A549 (cell line): ENCODE results near the gene OR5B2. TPM values are rescaled to one million over a fixed set of nuclear protein-coding genes. Genes with fewer than 3 reads are reported as not detected.

Experiments used
- ATAC-seq, 2 experiments: fragments of 200-7000 bp in 1 of 2; fragments of >200 bp in 1 of 2; cut with Nextera tagmentation in 1 of 2; cut with Tn5 transposase in 1 of 2; 3 replicates each; pipeline versions ENCODE4 v1.8.0 to v1.9.1; 2018 to 2020; ENCODE audit warnings: mild to moderate bottlenecking in 1 of 2, moderate library complexity in 1 of 2
- CTCF ChIA-PET: fragments of 300-600 bp; sonication (Branson Sonifier 250); formaldehyde crosslinking; extraction: SDS; loops from one replicate; lab custom pipeline; 2021; ENCODE audit warnings: antibody characterized with exemption, inconsistent platforms; lab: Yijun Ruan, JAX
- POLR2A ChIA-PET: fragments of 350-600 bp; formaldehyde crosslinking; extraction: SDS; loops from one replicate; lab custom pipeline; 2021; ENCODE audit warnings: antibody characterized with exemption, inconsistent platforms; lab: Yijun Ruan, JAX
- DNase-seq, 2 experiments: peaks; one replicate each; pipeline versions ENCODE4 v3.0.0 to v3.0.0-alpha.2; 2011 to 2016; ENCODE audit warnings: low read depth in 1 of 2, low spot score in 1 of 2
- FAIRE-seq: peaks from 2 replicates; lab custom pipeline; 2011; peaks lifted over from hg19 to GRCh38; lab: Jason Lieb, UNC
- H3K27ac ChIP-seq, 2 experiments: fragments of >200 bp; sonication (Bioruptor Twin); formaldehyde crosslinking; 3 replicates each; pipeline ENCODE4 v1.5.1; 2016 to 2017
- H3K4me1 ChIP-seq: fragments of >200 bp; sonication (Bioruptor Twin); formaldehyde crosslinking; 3 replicates; pipeline ENCODE4 v1.6.1; 2016
- H3K4me2 ChIP-seq: fragments of >200 bp; sonication (Bioruptor Twin); formaldehyde crosslinking; 3 replicates; pipeline ENCODE4 v1.6.1; 2016
- H3K4me3 ChIP-seq: fragments of >200 bp; sonication (Bioruptor Twin); formaldehyde crosslinking; 3 replicates; pipeline ENCODE4 v1.5.1; 2016
- H3K9me3 ChIP-seq: fragments of >200 bp; sonication (Bioruptor Twin); formaldehyde crosslinking; 3 replicates; pipeline ENCODE4 v1.6.1; 2016
- BCL3 ChIP-seq: fragments of >200 bp; sonication (Bioruptor Twin); formaldehyde crosslinking; IDR thresholded peaks from 3 replicates; pipeline ENCODE4 v1.6.1; 2016
- CEBPB ChIP-seq, 2 experiments: fragments of >200 bp in 1 of 2; sonication (Bioruptor Twin) in 1 of 2; formaldehyde crosslinking in 1 of 2; IDR thresholded peaks; 2 replicates each; pipeline ENCODE4 v1.6.1; 2012 to 2016
- CHD4 ChIP-seq: fragments of 200-600 bp; sonication (generic); IDR thresholded peaks from 2 replicates; pipeline ENCODE4 v1.6.1; 2016; ENCODE audit warnings: antibody characterized with exemption, mild to moderate bottlenecking, borderline replicate concordance
- EHMT2 ChIP-seq: fragments of 200-600 bp; sonication (generic); IDR thresholded peaks from 2 replicates; pipeline ENCODE4 v1.6.1; 2016; ENCODE audit warnings: antibody characterized with exemption, low read depth, mild to moderate bottlenecking, moderate library complexity
- EP300 ChIP-seq, 2 experiments: fragments of >200 bp; sonication (Bioruptor Twin); formaldehyde crosslinking; IDR thresholded peaks; 2 replicates in 1 of 2; 3 replicates in 1 of 2; pipeline ENCODE4 v1.6.1; 2016 to 2017
- HDAC2 ChIP-seq: fragments of 200-600 bp; sonication (generic); IDR thresholded peaks from 2 replicates; pipeline ENCODE4 v1.6.1; 2016
- HEYL ChIP-seq: fragments of 250-450 bp; sonication (Bioruptor Pico); IDR thresholded peaks from 2 replicates; pipeline ENCODE4 v1.8.0; 2021; ENCODE audit warnings: mild to moderate bottlenecking, moderate library complexity
- HOXA7 ChIP-seq: fragments of 250-450 bp; sonication (Bioruptor Pico); IDR thresholded peaks from 2 replicates; pipeline ENCODE4 v1.5.0; 2020; ENCODE audit warnings: mild to moderate bottlenecking, moderate library complexity
- HOXB13 ChIP-seq: fragments of 250-450 bp; sonication (Bioruptor Pico); IDR thresholded peaks from 2 replicates; pipeline ENCODE4 v1.5.0; 2020; ENCODE audit warnings: low read depth, mild to moderate bottlenecking, moderate library complexity
- MAFK ChIP-seq: fragments of 450-650 bp; IDR thresholded peaks from 2 replicates; pipeline ENCODE4 v1.6.1; 2014; ENCODE audit not compliant: partially characterized antibody
- MYC ChIP-seq: IDR thresholded peaks from 2 replicates; pipeline ENCODE4 v1.6.1; 2012; ENCODE audit warnings: mild to moderate bottlenecking, inconsistent platforms, low read length, improper control_type of control experiment, borderline replicate concordance
- PHF8 ChIP-seq: fragments of 200-600 bp; sonication (generic); IDR thresholded peaks from 2 replicates; pipeline ENCODE4 v1.6.1; 2016; ENCODE audit warnings: low read depth, mild to moderate bottlenecking, antibody characterized with exemption, moderate library complexity, borderline replicate concordance
- POLR2A ChIP-seq: IDR thresholded peaks from 2 replicates; pipeline ENCODE4 v1.6.1; 2012; ENCODE audit warnings: mild to moderate bottlenecking, low read length
- REST ChIP-seq: fragments of 200-600 bp; sonication (generic); IDR thresholded peaks from 2 replicates; pipeline ENCODE4 v1.6.1; 2016; ENCODE audit warnings: antibody characterized with exemption, mild to moderate bottlenecking, moderate library complexity
- SREBF2 ChIP-seq: fragments of 450-650 bp; IDR thresholded peaks from 2 replicates; pipeline ENCODE4 v1.6.1; 2014; ENCODE audit warnings: mild to moderate bottlenecking, moderate library complexity
- ZC3H11A ChIP-seq: fragments of 450-650 bp; IDR thresholded peaks from 2 replicates; pipeline ENCODE4 v1.6.1; 2014; ENCODE audit warnings: antibody characterized with exemption, mild to moderate bottlenecking
- WGBS: methylation state at CpG from one replicate; pipeline ENCODE4 v1.1.6; 2017; ENCODE audit errors: missing lambda C conversion rate; 5-methylcytosine and 5-hydroxymethylcytosine counted together
- polyA plus RNA-seq, 4 experiments: library from polyadenylated mRNA; depleted of rRNA in 3 of 4; stranded (reverse); fragments of >200 nt; fragmentation: RNase III in 1 of 4; extraction: RNeasy Plus Mini Kit Qiagen cat#74134 plus additional on column Dnase treatment in 1 of 4; gene quantifications; 2 replicates in 3 of 4; 3 replicates in 1 of 4; pipeline ENCODE4 v1.2.3, GENCODE V29; 2011 to 2017
- TF ChIP-seq, protein P1 (sequence below): IDR thresholded peaks from 2 replicates; pipeline ENCODE4 v1.6.1; 2012
- TF ChIP-seq, protein P2 (sequence below): IDR thresholded peaks from 2 replicates; pipeline ENCODE4 v1.6.1; 2012

Gene OR5B2
- polyA plus RNA-seq, 2 of the 4 experiments (the other 2 are of a cell fraction) = not detected

DNA sequence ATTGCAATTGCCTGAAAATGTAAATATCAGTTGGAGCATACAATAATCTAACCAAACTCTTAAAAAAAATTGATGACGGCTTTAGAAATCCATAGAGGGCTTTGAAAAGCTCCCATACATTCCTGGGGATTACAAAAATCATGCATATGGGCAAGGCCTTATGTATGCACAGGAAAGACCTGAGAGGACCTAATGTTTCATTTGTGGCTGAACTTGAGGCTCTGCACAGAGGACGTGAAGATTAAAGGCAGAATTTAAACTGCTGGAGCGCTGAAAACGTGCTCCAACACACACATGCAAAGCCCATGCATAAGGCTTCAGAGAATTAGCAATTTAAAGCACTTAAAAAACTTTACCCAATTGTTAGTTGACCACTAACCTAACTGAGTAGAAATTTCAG lies 10.6 kb upstream of the OR5B2 start:
- no peaks in the 10 kb centered on the region for H3K4me1 ChIP-seq
- TF ChIP-seq EP300 (IDR thresholded peaks at IDR 0.05) (no peak), MAFK (no peak), EHMT2 (no peak), CEBPB (IDR thresholded peaks at IDR 0.05) (no peak), BCL3 (no peak), HOXB13 (CRISPR knock-in tag) (no peak), REST (no peak), HEYL (CRISPR knock-in tag) (no peak), HDAC2 (no peak), POLR2A (no peak), PHF8 (no peak), ZC3H11A (no peak)
- ChIA-PET CTCF (no interaction called here), POLR2A (no interaction called here)
- no peak overlapping the region for H3K4me2 ChIP-seq
- no peaks in the 10 kb centered on the region; the same call in 2 of the 3 replicates for H3K9me3 ChIP-seq
- no peak for FAIRE-seq
- ATAC-seq = no peak
- H3K4me3 ChIP-seq = no peak overlapping the region
- no peak overlapping the region for H3K27ac ChIP-seq
- no peak for DNase-seq
- WGBS = 0% methylated on average over 4 of the region's 4 CpGs

DNA sequence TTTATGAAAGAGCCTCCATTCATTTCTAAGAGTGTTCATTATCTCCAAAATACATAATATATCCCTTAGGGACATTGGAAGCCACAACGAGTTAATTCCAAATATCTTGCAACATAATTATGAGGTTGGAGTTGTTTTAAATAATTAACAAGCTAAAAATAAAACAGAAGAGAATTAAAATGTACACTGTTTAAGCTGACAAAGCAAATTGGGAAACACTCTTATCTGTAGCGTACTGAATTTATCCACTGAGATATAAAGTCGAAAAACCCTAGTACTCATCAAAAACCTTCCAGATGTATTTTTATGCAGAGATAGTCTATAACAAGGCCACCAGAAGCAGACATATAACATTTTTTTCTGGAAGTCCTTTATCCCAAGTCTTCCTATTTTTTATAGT lies 6.3 kb upstream of the OR5B2 start:
- no peak for ATAC-seq
- POLR2A ChIA-PET = no interaction called here
- Histone ChIP-seq H3K4me3 (no peak overlapping the region), H3K27ac (no peak overlapping the region), H3K4me1 (no peaks in the 10 kb centered on the region), H3K9me3 (no peaks in the 10 kb centered on the region; the same call in 2 of the 3 replicates), H3K4me2 (no peak overlapping the region)
- TF ChIP-seq, protein P1, sequence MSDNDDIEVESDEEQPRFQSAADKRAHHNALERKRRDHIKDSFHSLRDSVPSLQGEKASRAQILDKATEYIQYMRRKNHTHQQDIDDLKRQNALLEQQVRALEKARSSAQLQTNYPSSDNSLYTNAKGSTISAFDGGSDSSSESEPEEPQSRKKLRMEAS = no peak
- TF ChIP-seq CEBPB (IDR thresholded peaks at IDR 0.05) = no peak
- no peak for TF ChIP-seq HOXA7
- TF ChIP-seq MAFK = peak; percentile 70
- 25% methylated on average over 3 of the region's 3 CpGs for WGBS
- CTCF ChIA-PET = no interaction called here
- DNase-seq = no peak
- no peak for FAIRE-seq

GRCh38 chr11:58433638-58434203 lies 5.8 kb upstream of the OR5B2 start:
- Histone ChIP-seq H3K4me3 (no peak overlapping the region), H3K4me1 (no peaks in the 10 kb centered on the region), H3K27ac (no peak overlapping the region), H3K4me2 (no peak overlapping the region), H3K9me3 (no peaks in the 10 kb centered on the region; the same call in 2 of the 3 replicates)
- ChIA-PET POLR2A (no interaction called here), CTCF (no interaction called here)
- no peak for FAIRE-seq
- TF ChIP-seq MYC (no peak), EP300 (IDR thresholded peaks at IDR 0.05) (no peak), CHD4 (no peak), SREBF2 (no peak)
- TF ChIP-seq, protein P2, sequence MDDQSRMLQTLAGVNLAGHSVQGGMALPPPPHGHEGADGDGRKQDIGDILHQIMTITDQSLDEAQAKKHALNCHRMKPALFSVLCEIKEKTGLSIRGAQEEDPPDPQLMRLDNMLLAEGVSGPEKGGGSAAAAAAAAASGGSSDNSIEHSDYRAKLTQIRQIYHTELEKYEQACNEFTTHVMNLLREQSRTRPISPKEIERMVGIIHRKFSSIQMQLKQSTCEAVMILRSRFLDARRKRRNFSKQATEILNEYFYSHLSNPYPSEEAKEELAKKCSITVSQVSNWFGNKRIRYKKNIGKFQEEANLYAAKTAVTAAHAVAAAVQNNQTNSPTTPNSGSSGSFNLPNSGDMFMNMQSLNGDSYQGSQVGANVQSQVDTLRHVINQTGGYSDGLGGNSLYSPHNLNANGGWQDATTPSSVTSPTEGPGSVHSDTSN = no peak
- ATAC-seq = no peak
- WGBS = 15% methylated on average over 3 of the region's 3 CpGs
- no peak for DNase-seq
